Osteocyte (in vitro differentiated cells): ENCODE measurements around the gene SCN8A. TPM values are rescaled to one million over a fixed set of nuclear protein-coding genes. Genes with fewer than 3 reads are reported as not detected.

Experiments used
- DNase-seq: peaks from one replicate; pipeline ENCODE4 v3.0.0; 2021; ENCODE audit warnings: mixed read lengths; ENCODE audit not compliant: unreplicated experiment; ENCODE audit errors: extremely low spot score
- H3K27ac Mint-ChIP-seq: one replicate; pipeline ENCODE4 v1.8.0; 2021; ENCODE audit warnings: mild to moderate bottlenecking, mixed read lengths; ENCODE audit not compliant: unreplicated experiment
- H3K27me3 Mint-ChIP-seq: one replicate; pipeline ENCODE4 v1.8.0; 2021; ENCODE audit warnings: mixed read lengths; ENCODE audit not compliant: unreplicated experiment
- H3K36me3 Mint-ChIP-seq: one replicate; pipeline ENCODE4 v1.8.0; 2021; ENCODE audit warnings: mixed read lengths; ENCODE audit not compliant: unreplicated experiment
- H3K4me1 Mint-ChIP-seq: one replicate; pipeline ENCODE4 v1.8.0; 2021; ENCODE audit warnings: mixed read lengths; ENCODE audit not compliant: unreplicated experiment
- H3K4me3 Mint-ChIP-seq: one replicate; pipeline ENCODE4 v1.8.0; 2021; ENCODE audit warnings: mild to moderate bottlenecking, moderate library complexity, mixed read lengths; ENCODE audit not compliant: unreplicated experiment
- H3K9me3 Mint-ChIP-seq: one replicate; pipeline ENCODE4 v1.8.0; 2021; ENCODE audit warnings: mixed read lengths; ENCODE audit not compliant: unreplicated experiment
- total RNA-seq: library from RNA; stranded (reverse); gene quantifications from 2 replicates; pipeline ENCODE4 v1.2.1, GENCODE V29; 2021
- TF ChIP-seq, protein P1 (sequence below): fragments of 200-600 bp; sonication (generic); IDR thresholded peaks from 2 replicates; pipeline ENCODE4 v1.5.0; 2021; ENCODE audit warnings: antibody characterized with exemption, mild to moderate bottlenecking, moderate library complexity

The SCN8A gene
- total RNA-seq, 1 donor from 2014 or later: 1.5 TPM

DNA sequence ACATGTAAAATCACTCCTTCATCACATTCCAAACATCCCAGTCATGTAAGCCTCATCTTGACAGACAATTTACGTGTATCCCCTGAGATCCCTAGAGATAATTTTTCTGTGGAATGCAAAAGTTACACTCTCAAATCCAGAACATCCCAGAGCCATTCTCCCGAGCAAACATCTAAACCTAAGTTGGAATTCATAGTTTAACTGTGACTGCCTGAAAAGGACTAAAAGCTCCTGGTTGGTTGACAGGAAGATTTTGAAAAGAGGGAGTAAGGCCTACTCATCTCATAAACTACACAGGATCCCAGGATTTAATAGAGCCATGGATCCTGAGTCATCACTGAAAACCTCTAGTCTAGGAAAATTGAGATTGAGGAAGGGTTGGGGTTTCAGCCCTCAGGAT is 123.6 kb downstream of the SCN8A start:
- Mint-ChIP-seq H3K9me3 (no peaks in the 10 kb centered on the region), H3K27me3 (no peaks in the 10 kb centered on the region), H3K4me1 (peaks cover 5% of the 10 kb centered on the region), H3K27ac (no peak overlapping the region), H3K36me3 (no peaks in the 10 kb centered on the region), H3K4me3 (no peak overlapping the region)
- no peak for DNase-seq
- TF ChIP-seq, protein P1, sequence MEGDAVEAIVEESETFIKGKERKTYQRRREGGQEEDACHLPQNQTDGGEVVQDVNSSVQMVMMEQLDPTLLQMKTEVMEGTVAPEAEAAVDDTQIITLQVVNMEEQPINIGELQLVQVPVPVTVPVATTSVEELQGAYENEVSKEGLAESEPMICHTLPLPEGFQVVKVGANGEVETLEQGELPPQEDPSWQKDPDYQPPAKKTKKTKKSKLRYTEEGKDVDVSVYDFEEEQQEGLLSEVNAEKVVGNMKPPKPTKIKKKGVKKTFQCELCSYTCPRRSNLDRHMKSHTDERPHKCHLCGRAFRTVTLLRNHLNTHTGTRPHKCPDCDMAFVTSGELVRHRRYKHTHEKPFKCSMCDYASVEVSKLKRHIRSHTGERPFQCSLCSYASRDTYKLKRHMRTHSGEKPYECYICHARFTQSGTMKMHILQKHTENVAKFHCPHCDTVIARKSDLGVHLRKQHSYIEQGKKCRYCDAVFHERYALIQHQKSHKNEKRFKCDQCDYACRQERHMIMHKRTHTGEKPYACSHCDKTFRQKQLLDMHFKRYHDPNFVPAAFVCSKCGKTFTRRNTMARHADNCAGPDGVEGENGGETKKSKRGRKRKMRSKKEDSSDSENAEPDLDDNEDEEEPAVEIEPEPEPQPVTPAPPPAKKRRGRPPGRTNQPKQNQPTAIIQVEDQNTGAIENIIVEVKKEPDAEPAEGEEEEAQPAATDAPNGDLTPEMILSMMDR: no peak

DNA sequence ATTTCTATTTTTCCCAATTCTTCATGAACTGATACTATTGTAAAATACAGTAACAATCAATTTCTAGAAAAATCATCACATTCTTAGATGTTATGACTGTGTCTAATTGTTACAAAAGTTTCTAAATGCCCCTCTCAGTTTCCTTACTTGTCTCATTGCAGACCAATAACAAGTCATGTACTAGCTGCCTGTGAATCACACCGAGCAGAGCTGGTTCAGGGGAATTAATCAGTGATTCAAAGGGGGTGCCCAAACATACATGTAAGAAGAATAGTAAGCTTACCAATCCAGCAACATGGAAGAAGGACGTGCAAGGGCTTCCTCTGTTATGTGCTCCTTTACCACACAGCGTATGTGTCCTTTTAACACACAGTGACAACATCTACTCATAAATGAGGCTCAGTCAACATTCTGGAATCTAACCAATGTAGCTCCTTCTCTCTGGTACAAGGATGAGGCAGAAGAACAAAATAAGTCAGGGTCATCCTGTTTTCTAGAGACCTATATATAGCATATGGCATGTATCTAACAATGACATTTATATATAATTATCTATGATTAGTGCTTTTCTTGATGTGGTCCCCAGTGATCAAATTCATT is 126.4 kb downstream of the SCN8A start:
- H3K27me3 Mint-ChIP-seq: no peaks in the 10 kb centered on the region
- H3K4me3 Mint-ChIP-seq: no peak overlapping the region
- TF ChIP-seq, protein P1: no peak
- H3K36me3 Mint-ChIP-seq: no peaks in the 10 kb centered on the region
- H3K27ac Mint-ChIP-seq: no peak overlapping the region
- DNase-seq: no peak
- H3K9me3 Mint-ChIP-seq: no peaks in the 10 kb centered on the region
- H3K4me1 Mint-ChIP-seq: peaks cover 5% of the 10 kb centered on the region

DNA sequence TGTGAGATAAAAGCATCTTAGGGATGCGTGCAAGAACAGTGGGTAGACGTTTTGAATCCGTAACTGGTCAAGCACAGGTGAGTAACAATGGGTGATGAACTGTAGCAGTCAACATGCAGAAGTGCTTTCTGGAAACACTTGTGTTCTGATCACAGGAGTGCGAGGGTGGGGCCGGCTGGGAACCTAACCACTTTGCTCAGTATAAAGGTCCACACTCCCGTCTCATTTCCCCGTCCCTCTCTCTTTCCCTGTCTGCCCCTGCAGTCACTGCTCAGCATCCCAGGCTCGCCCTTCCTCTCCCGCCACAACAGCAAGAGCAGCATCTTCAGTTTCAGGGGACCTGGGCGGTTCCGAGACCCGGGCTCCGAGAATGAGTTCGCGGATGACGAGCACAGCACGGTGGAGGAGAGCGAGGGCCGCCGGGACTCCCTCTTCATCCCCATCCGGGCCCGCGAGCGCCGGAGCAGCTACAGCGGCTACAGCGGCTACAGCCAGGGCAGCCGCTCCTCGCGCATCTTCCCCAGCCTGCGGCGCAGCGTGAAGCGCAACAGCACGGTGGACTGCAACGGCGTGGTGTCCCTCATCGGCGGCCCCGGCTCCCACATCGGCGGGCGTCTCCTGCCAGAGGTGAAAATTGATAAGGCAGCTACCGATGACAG is 130.4 kb downstream of the SCN8A start:
- DNase-seq: no peak
- no peaks in the 10 kb centered on the region for H3K9me3 Mint-ChIP-seq
- no peaks in the 10 kb centered on the region for H3K4me1 Mint-ChIP-seq
- TF ChIP-seq, protein P1: no peak
- H3K4me3 Mint-ChIP-seq: no peak overlapping the region
- H3K27me3 Mint-ChIP-seq: no peaks in the 10 kb centered on the region
- H3K36me3 Mint-ChIP-seq: no peaks in the 10 kb centered on the region
- H3K27ac Mint-ChIP-seq: no peak overlapping the region

DNA sequence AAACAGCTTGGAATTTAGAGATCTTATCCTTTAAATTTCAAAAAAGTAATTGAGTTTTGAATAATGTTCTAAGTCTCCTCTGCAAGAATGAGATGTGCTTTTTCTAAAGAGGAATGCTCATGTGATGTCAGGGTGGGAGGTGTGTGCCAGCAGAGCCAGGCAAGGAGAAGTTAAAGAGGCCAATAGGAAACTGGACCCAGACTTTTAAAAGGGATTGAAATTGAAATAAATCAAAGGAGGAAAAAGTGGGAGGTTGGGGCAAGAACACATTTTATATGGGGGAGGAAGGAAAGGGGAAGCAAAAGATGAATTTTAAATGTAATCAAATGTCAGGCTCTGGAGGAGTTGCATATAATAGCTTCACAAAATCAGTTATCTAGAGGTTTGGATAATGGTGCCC is 131.4 kb downstream of the SCN8A start:
- no peak overlapping the region for H3K27ac Mint-ChIP-seq
- H3K27me3 Mint-ChIP-seq: no peaks in the 10 kb centered on the region
- DNase-seq: no peak
- H3K4me3 Mint-ChIP-seq: no peak overlapping the region
- no peaks in the 10 kb centered on the region for H3K36me3 Mint-ChIP-seq
- H3K9me3 Mint-ChIP-seq: no peaks in the 10 kb centered on the region
- H3K4me1 Mint-ChIP-seq: no peaks in the 10 kb centered on the region
- TF ChIP-seq, protein P1: no peak

DNA sequence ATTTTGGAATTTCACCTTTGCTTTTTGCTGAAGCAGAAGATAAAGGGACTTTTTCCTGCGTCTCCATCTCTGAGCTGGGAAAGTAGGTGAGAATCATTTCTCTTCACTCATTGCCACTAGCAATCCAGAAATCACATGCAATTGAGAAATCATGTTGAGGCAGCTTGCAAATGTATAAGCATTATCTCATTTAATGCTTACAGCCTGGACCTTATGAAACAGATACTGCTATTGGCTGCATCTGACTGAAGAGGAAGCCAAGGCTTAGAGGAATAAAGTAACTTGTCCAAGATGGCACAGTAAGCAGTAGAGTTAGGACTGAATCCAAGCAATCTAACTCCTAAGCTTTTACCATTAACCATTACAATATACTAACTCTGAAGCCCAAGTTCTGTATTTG is 135.1 kb downstream of the SCN8A start:
- H3K27me3 Mint-ChIP-seq: no peaks in the 10 kb centered on the region
- H3K27ac Mint-ChIP-seq: no peak overlapping the region
- TF ChIP-seq, protein P1: no peak
- no peak for DNase-seq
- no peaks in the 10 kb centered on the region for H3K36me3 Mint-ChIP-seq
- H3K4me3 Mint-ChIP-seq: no peak overlapping the region
- no peaks in the 10 kb centered on the region for H3K4me1 Mint-ChIP-seq
- no peaks in the 10 kb centered on the region for H3K9me3 Mint-ChIP-seq
